ENCODE measurements around the gene CHCHD2. TPM values are rescaled to one million over a fixed set of nuclear protein-coding genes. Genes with fewer than 3 reads are reported as not detected.

CHCHD2 gene
- total RNA-seq, 1 experiment from 2014 or later, result 510 TPM

DNA sequence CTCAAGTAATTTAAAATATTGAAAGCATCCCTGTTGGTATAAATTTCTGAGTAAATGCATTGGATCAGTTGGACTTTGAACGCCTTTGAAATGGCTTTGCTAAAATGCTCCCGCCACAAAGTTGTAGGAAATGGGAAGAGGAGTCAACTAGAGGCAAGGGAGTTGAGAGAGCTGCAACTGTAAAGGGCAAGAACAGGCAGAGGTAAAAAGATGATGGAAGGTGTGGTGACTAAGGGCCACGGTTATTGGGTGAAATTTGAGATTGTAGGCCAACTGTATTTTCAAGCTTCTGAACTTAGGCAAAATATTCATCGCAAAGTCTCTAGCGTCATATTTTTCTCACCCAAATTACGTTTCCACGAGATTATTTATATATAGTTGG is 42.8 kb downstream of the CHCHD2 start (continued):
- TF ChIP-seq TCF7L2 (IDR thresholded peaks at IDR 0.05; ENCODE audit: borderline replicate concordance, extremely low read depth, insufficient read depth, insufficient read length) (no peak), SIN3A (IDR thresholded peaks at IDR 0.05; ENCODE audit: low read depth) (no peak), POLR2AphosphoS5 (IDR thresholded peaks at IDR 0.05; ENCODE audit: low read depth, low read length) (no peak)

GRCh38 chr7:56062382-56062781 is 43.9 kb downstream of the CHCHD2 start:
- Histone ChIP-seq H3K4me2 (ENCODE audit: low read length) (peak overlapping the region; percentile 85), H4K20me1 (ENCODE audit: insufficient read depth) (peaks cover 21% of the 10 kb centered on the region), H3K4me1 (ENCODE audit: control insufficient read depth in 1 of 2, insufficient read depth in 2 of 2, low read length in 2 of 2) (peaks cover 32 to 63% of the 10 kb centered on the region in 2 experiments), H3K27me3 (ENCODE audit: insufficient read depth, low read length) (no peaks in the 10 kb centered on the region), H3K36me3 (ENCODE audit: control insufficient read depth in 1 of 2, insufficient read depth in 2 of 2, low read length in 2 of 2) (peaks cover 30 to 58% of the 10 kb centered on the region in 2 experiments), H2AFZ (ENCODE audit: low read depth, low read length, poor library complexity, severe bottlenecking) (no peak overlapping the region), H3K9me3 (ENCODE audit: control insufficient read depth in 1 of 2, insufficient read depth in 1 of 2, low read depth in 1 of 2, low read length in 2 of 2) (no peaks in the 10 kb centered on the region), H3K4me3 (replicated peaks in 1 of 2; ENCODE audit: low read depth in 1 of 2, low read length in 2 of 2) (no peak overlapping the region), H3K27ac (ENCODE audit: low read depth, low read length) (peak overlapping the region; percentile 98), H3K9ac (ENCODE audit: low read length) (peak overlapping the region; percentile 27), H3K9me2 (ENCODE audit: insufficient read depth) (no peaks in the 10 kb centered on the region), H3K79me2 (ENCODE audit: insufficient read depth, low read length) (peaks cover 79% of the 10 kb centered on the region)
- ATAC-seq, result peak; percentile 22; the same call in 1 of the 2 replicates
- no TSS peak for BruUV-seq (replicated peaks)
- DNase-seq (ENCODE audit: low read depth, low spot score), result peak; percentile 57
- TF ChIP-seq YY1 (IDR thresholded peaks at IDR 0.05; ENCODE audit: extremely low read depth, insufficient replicate concordance, low read depth, low read length) (no peak), RAD21 (IDR thresholded peaks at IDR 0.05; ENCODE audit: low read depth) (no peak), FOSL1 (IDR thresholded peaks at IDR 0.05; ENCODE audit: low read depth) (peak; percentile 62; the same call in 1 of the 2 replicates), JUND (IDR thresholded peaks at IDR 0.05) (peak; percentile 77), SP1 (IDR thresholded peaks at IDR 0.05; ENCODE audit: low read depth) (peak; percentile 45; the same call in 1 of the 2 replicates), ZBTB33 (IDR thresholded peaks at IDR 0.05; ENCODE audit: extremely low read depth, insufficient replicate concordance, low read length) (no peak)
- TF ChIP-seq, protein P1, sequence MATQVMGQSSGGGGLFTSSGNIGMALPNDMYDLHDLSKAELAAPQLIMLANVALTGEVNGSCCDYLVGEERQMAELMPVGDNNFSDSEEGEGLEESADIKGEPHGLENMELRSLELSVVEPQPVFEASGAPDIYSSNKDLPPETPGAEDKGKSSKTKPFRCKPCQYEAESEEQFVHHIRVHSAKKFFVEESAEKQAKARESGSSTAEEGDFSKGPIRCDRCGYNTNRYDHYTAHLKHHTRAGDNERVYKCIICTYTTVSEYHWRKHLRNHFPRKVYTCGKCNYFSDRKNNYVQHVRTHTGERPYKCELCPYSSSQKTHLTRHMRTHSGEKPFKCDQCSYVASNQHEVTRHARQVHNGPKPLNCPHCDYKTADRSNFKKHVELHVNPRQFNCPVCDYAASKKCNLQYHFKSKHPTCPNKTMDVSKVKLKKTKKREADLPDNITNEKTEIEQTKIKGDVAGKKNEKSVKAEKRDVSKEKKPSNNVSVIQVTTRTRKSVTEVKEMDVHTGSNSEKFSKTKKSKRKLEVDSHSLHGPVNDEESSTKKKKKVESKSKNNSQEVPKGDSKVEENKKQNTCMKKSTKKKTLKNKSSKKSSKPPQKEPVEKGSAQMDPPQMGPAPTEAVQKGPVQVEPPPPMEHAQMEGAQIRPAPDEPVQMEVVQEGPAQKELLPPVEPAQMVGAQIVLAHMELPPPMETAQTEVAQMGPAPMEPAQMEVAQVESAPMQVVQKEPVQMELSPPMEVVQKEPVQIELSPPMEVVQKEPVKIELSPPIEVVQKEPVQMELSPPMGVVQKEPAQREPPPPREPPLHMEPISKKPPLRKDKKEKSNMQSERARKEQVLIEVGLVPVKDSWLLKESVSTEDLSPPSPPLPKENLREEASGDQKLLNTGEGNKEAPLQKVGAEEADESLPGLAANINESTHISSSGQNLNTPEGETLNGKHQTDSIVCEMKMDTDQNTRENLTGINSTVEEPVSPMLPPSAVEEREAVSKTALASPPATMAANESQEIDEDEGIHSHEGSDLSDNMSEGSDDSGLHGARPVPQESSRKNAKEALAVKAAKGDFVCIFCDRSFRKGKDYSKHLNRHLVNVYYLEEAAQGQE (IDR thresholded peaks at IDR 0.05; ENCODE audit: low read depth), result no peak
- ChIA-PET POLR2A (interaction anchor here (1.2 to 6.5 kb wide), 2 partner anchors 9 to 11 kb away, joined by 5 to 64 read pairs; partner anchors contain the start of genes CCT6A and PSPH), CTCF (interaction anchor here (1.4 kb wide), 2 partner anchors 11 to 13 kb away, joined by 3 to 5 read pairs; partner anchors contain the start of genes CCT6A and PSPH), RAD21 (ENCODE audit: low non-redundant PET in 1 of 2, low total read pairs in 2 of 2, uncharacterized antibody in 2 of 2, unreplicated experiment in 2 of 2) (interaction anchor here in 1 of 2 experiments (0.6 kb wide), 1 partner anchor 11 kb away, joined by 3 read pairs; no protein-coding TSS in a partner anchor)
- intact Hi-C loops (cut with micrococcal nuclease), result no loop called here

Measured in HCT116 (cell line).